NCI-H510A treated with DMSO at 0.1 percent for 48 hours (cell line): ENCODE measurements around the gene H2BK1.

Experiments
- DNase-seq: peaks from one replicate; lab custom pipeline; 2025; lab: John Stamatoyannopoulos, UW

The H2BK1 gene

GRCh38 chr7:151202836-151203235 is 7.5 kb downstream of the H2BK1 start:
- no peak for DNase-seq

GRCh38 chr7:151201751-151202150 is 8.5 kb downstream of the H2BK1 start:
- no peak for DNase-seq

GRCh38 chr7:151201344-151201743 is 8.9 kb downstream of the H2BK1 start:
- DNase-seq, result no peak

GRCh38 chr7:151198945-151199848 is 11.1 kb downstream of the H2BK1 start:
- DNase-seq, result no peak

DNA sequence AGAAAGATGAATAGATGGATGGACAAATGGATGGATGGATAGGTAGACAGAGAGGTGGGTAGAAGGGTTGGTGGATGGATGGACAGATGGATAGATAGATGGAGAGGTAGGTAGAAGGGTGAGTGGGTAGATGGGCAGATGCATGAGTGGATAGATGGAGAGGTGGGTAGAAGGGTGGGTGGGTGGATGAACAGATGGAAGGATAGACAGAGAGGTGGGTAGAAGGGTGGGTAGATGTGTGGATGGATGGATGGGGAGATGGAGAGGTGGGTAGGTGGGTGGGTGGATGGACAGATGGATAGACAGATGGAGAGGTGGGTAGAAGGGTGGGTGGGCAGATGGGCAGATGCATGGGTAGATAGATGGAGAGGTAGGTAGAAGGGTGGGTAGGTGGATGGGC is 12.4 kb downstream of the H2BK1 start:
- no peak for DNase-seq

GRCh38 chr7:151195616-151196450 is 14.5 kb downstream of the H2BK1 start:
- no peak for DNase-seq

- no peak for DNase-seq
These were observed 16.1 kb downstream of the H2BK1 start for GRCh38 chr7:151194188-151194587.

DNA sequence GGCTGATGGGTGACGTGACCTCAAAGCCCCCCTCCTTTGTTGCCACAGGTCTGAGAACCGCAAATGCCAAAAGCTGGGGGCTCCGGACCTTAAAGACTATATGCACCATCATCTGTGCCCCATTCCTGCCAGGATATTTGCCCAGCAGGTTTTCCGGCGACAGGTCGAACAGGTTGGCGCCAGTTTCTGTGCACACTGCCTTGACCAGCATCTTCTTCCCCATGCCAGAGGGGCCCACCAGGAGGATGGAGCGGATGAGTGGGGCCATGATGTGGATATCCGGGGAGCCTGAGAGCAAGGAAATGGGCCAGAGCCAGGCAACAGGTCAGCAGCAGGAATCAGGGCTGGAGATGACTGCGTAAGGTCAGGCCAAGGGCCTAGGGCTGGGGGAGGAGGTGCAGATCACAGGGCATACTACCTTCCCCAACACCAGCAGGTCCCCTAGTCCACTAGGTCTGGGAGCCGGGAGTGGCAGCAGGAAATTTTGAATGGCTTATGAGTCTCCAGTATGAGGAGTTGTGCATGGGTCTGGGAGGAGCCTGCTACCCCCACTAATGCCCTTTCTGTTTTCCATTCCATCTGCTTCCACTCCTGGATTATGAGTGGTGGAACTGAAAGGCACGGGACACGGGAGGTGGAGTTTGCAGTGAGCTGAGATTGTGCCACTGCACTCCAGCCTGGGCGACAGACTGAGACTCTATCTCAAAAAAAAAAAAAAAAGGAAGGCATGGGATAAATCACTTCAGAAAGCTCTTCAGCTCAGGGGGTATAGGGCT is 16.9 kb downstream of the H2BK1 start:
- DNase-seq, result no peak

DNA sequence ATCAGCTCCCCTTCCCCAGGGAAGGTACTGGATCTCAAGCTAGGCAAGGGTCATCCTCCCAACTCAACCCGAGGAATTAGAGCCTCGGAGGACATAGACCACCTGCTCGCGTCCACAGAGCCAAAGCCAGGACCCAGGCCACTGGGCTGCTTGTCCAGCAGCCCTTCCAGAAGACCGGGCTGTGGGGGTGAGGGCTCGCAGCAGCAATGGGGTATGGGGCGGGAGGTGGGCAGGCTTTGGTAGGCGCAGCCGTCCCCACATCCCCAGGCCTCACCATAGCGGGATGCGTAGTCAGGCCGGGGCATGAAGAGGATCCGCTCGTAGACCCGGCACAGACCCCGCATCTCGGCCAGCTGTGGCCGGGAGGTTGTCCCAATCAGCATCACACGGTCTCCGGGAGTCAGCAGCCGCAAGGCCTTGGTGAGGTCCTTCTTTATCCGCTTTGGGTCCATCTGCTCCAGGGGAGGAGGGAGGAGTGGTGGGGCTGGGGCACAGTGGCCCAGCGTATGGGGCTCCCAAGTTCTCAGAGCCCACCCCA is 18.2 kb downstream of the H2BK1 start:
- no peak for DNase-seq

GRCh38 chr7:151191544-151191943 is 18.7 kb downstream of the H2BK1 start:
- DNase-seq, result no peak

DNA sequence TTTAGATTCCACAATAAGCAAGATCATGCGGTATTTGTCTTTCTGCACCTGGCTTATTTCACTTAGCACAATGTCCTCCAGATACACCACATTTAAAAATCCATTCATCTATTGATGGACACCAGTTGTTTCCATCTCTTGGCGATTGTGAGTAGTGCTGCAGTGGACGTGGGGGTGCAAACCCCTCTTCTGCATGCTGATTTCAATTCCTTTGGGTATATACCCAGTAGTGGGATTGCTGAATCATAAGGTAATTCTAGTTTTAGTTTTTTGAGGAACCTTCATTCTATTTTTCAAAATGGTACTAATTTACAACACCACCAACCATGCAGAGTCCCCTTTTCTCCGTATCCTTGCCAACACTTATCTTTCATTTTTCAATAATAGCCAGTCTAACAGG is 21.2 kb downstream of the H2BK1 start:
- DNase-seq, result no peak

DNA sequence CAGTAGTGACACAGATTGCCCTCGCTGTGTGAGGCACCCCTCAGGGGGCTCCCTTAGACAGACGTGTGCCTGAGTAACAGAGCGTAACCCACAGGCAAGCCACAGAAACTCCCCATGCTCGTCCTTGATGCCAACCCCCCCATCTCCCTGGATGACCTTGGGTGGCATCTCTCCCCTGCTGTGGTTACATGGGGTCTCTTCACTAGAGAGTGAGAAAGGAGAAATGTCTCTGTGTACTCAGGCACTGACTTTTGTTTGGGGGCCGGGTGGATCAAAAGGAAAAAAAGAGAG is 22.1 kb downstream of the H2BK1 start:
- DNase-seq, result no peak

DNA sequence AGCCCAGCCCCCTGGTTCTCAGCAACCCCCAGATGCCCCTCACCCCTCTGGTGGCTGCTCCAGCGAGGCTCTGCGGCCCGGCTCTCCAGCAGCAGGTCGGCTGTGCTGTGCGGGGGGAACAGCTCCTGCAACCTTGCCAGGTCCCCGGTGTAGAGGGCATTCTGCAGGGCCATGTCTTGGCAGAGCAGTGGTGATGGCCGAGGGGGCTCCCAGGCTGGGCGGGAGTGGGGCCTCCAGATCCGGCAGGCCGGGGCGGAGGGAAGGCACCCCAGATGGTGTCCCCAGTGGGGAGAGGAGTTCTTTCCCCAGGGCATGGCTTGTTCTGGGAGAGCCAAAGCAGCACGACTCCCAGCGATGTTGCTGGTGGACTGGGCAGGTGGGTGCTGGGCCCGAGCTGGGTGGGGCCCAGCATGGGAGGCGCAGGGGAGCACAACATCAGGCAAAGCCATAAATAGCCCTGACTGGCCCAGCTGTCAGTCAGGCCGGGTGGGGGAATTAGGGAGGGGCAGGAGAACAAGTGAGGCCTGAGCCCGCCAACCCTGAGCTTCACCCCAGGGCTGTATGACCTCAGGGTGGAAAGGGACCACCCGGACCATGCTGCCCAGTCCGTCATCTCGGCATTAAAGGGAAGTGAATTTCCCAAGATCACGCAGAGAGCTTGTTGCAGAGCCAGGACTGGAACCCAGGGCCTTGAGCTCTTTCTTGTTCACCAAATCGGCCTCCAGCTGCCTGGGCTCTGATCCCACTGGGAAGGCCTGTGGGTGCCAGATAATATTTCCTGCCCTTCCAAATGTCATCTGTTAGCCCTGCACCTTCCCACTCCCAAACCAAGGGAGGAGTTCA is 22.7 kb downstream of the H2BK1 start:
- DNase-seq, result no peak

GRCh38 chr7:151186640-151187408 is 23.5 kb downstream of the H2BK1 start, which contains the start of gene ASB10:
Gene ASB10 (minus strand): TSS chr7:151187250. CDS start chr7:151187130, 120 bp downstream.
- DNase-seq, result no peak

DNA sequence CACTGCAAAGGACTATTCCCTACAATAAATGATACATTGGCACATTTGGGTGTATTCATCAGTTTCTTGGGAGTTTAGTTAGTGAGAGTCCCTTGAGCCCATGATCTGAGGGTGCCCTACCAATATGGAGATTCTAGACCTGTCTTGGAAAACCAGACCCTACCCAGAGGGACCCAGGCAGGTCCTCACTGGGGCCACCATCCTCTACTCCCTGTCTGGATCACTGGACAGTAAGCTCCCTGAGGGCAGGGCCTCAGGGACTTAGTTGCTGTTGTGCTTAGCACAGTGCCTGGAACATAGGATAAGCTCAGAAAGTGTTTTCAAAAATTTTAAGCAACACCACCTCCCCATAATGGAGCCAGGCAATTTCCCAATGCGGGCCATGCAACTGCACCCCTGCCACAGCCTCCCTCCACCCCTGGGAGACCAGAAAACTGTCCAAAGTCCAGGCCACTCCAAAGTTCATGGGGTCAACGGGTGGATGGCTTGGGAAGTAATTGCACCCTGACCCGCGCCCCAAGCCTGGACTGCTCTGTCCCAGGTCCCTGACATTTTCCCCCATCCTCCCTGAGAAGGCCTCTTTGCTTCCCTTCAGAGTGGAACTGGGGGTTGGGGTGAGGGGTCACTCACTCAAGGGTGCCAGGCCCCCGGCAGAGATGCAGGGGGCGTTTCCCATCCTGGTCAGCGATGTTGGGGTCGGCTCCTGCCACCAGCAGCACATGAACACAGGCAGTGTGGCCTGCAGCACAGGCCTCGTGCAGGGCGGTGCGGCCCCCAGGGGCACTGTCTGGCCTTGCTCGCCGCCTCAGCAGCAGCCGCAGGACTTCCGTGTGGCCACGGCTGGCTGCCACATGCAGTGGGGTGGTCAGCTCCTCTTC is 24.3 kb downstream of the H2BK1 start:
- no peak for DNase-seq

GRCh38 chr7:151181011-151181431 is 29.3 kb downstream of the H2BK1 start:
- no peak for DNase-seq

DNA sequence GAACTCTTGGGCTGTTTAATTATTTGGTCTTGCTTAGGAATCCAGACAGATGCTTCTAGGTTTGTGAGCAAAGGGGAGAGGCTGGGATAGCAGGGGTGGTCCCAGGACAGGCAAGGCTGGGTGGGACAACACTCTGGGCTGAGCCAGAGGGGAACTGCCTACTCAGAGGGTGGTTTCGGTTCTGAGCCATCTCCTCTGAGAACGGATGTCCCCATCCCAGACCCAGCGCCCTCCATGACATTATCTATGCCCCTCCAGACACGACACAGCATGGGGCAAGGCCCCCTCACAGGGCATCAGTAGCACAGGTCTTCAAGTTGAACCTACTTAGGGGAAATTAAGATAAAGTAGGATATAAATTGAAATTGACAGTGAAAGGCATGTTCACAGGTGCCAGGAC is 30.3 kb downstream of the H2BK1 start:
- DNase-seq, result no peak

- no peak for DNase-seq
These were observed 30.9 kb downstream of the H2BK1 start for GRCh38 chr7:151179287-151179860.

DNA sequence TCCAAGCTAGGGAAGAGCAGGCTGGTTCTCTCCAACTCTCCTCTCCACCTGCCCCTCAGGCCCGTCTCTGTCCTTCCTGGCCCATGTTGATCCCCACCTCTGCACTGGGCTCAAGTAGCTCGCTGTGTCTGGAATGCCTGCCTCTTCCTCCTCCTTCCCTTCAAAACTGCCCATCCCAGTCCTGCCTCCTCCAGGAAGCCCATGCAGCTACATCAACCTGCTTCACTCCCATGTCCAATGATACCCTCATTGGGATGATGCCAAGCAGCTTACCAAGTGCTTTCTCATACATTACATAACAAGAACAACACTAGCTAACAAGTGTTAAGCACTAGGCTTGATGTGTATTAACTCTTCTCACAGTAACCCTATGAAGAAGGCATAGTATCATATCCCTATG is 31.5 kb downstream of the H2BK1 start:
- no peak for DNase-seq
